ENCODE measurements around the gene DCP1A.

DNA sequence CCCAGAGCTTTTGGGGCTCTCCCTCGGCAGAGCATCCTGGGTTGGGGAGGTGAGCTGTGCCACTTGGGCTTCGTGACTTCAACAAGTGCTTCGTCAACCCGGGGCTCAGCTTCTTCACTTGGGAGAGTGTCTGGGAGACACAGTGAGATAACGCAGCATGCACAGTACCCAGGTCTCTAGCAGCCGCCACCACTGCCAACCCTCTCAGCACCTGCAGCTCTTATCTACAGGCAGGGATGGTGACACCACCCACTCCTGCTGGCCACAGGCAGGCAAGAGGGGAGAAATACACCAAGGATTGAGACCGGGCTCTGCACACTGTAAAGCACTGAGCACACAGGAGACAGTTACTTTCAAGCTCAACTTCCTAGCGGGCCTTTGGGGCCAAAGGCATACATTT lies 103.1 kb downstream of the DCP1A start:
- TF ChIP-seq, protein P1, sequence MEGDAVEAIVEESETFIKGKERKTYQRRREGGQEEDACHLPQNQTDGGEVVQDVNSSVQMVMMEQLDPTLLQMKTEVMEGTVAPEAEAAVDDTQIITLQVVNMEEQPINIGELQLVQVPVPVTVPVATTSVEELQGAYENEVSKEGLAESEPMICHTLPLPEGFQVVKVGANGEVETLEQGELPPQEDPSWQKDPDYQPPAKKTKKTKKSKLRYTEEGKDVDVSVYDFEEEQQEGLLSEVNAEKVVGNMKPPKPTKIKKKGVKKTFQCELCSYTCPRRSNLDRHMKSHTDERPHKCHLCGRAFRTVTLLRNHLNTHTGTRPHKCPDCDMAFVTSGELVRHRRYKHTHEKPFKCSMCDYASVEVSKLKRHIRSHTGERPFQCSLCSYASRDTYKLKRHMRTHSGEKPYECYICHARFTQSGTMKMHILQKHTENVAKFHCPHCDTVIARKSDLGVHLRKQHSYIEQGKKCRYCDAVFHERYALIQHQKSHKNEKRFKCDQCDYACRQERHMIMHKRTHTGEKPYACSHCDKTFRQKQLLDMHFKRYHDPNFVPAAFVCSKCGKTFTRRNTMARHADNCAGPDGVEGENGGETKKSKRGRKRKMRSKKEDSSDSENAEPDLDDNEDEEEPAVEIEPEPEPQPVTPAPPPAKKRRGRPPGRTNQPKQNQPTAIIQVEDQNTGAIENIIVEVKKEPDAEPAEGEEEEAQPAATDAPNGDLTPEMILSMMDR (IDR thresholded peaks at IDR 0.05) = no peak
- TF ChIP-seq POLR2A (IDR thresholded peaks at IDR 0.05) = no peak
- TF ChIP-seq EP300 (IDR thresholded peaks at IDR 0.05) = no peak

All from ovary (tissue), 3 donors.